Measurements from ENCODE around the gene MSL2.
A peak's percentile ranks its signal among the peaks of the same experiment; 100 is the strongest.
"Not testable (repeated sequence)": the region's sequence is repeated elsewhere in the genome, so short reads cannot be mapped to it uniquely, and the experiment has no call there.

MSL2 gene

GRCh38 chr3:136141891-136142290 lies 54.2 kb downstream of the MSL2 start:
- no peak for DNase-seq

GRCh38 chr3:136141291-136141785 lies 54.8 kb downstream of the MSL2 start:
- DNase-seq: no peak

GRCh38 chr3:136136454-136136853 lies 59.7 kb downstream of the MSL2 start:
- DNase-seq: no peak

GRCh38 chr3:136135039-136135802 lies 60.9 kb downstream of the MSL2 start:
- DNase-seq: no peak

GRCh38 chr3:136134091-136134490 lies 62.0 kb downstream of the MSL2 start:
- DNase-seq: no peak

- not testable (repeated sequence) for DNase-seq
Measured at GRCh38 chr3:136131647-136132046, 64.5 kb downstream of the MSL2 start.

GRCh38 chr3:136122006-136122405 lies 74.1 kb downstream of the MSL2 start:
- no peak for DNase-seq

- no peak for DNase-seq
Measured at GRCh38 chr3:136120373-136121348, 75.5 kb downstream of the MSL2 start.

GRCh38 chr3:136119783-136120182 lies 76.4 kb downstream of the MSL2 start:
- not testable (repeated sequence) for DNase-seq

GRCh38 chr3:136119332-136119731 lies 76.8 kb downstream of the MSL2 start:
- not testable (repeated sequence) for DNase-seq

- peak; percentile 26 for DNase-seq
Measured at GRCh38 chr3:136114421-136114820, 81.7 kb downstream of the MSL2 start.

- DNase-seq: no peak
Measured at GRCh38 chr3:136110481-136110880, 85.7 kb downstream of the MSL2 start.

- DNase-seq: no peak
Measured at GRCh38 chr3:136109499-136109898, 86.6 kb downstream of the MSL2 start.

GRCh38 chr3:136106101-136106500 lies 90.0 kb downstream of the MSL2 start:
- DNase-seq: no peak

- DNase-seq: no peak
Measured at GRCh38 chr3:136105044-136105443, 91.1 kb downstream of the MSL2 start.

All from DMS79 (cell line).